ENCODE results near the gene HTR6. TPM values are rescaled to one million over a fixed set of nuclear protein-coding genes. Genes with fewer than 3 reads are reported as not detected.
"Not testable (repeated sequence)": the region's sequence is repeated elsewhere in the genome, so short reads cannot be mapped to it uniquely, and the experiment has no call there.

HTR6 gene
- polyA plus RNA-seq, 1 donor from 2014 or later, result not detected

GRCh38 chr1:19632211-19632610, 32.5 kb upstream of the HTR6 start:
- Histone ChIP-seq H3K36me3 (ENCODE audit: insufficient read depth, low read length) (peaks cover 5% of the 10 kb centered on the region), H4K20me1 (ENCODE audit: insufficient read depth) (no peaks in the 10 kb centered on the region), H3K27me3 (ENCODE audit: insufficient read depth, low read depth, low read length) (no peaks in the 10 kb centered on the region), H3K4me2 (ENCODE audit: low read length) (no peak overlapping the region), H3K9me3 (ENCODE audit: low read length) (no peaks in the 10 kb centered on the region), H3K9ac (ENCODE audit: low read length) (no peak overlapping the region), H3F3A (ENCODE audit: insufficient read depth, low read length, poor library complexity, severe bottlenecking) (no peaks in the 10 kb centered on the region), H3K9me2 (ENCODE audit: insufficient read depth, low read length) (no peaks in the 10 kb centered on the region), H3K27ac (ENCODE audit: low read length) (no peak overlapping the region), H3K79me2 (replicated peaks; ENCODE audit: insufficient read depth, low read length) (no peaks in the 10 kb centered on the region), H2AFZ (ENCODE audit: low read depth, low read length) (no peak overlapping the region), H3K4me3 (ENCODE audit: low read length) (no peak overlapping the region)
- no peak for TF ChIP-seq TAF1 (IDR thresholded peaks at IDR 0.05; ENCODE audit: low read depth)
- TF ChIP-seq EZH2 (IDR thresholded peaks at IDR 0.05; ENCODE audit: borderline replicate concordance, insufficient read depth, low read length, poor library complexity, severe bottlenecking), result no peak
- TF ChIP-seq EP300 (conservative IDR thresholded peaks at IDR 0.05; ENCODE audit: poor library complexity, severe bottlenecking), result no peak
- TF ChIP-seq SMC3 (conservative IDR thresholded peaks at IDR 0.05; ENCODE audit: poor library complexity), result no peak
- no peak for TF ChIP-seq RAD21 (conservative IDR thresholded peaks at IDR 0.05)
- TF ChIP-seq CTCF (IDR thresholded peaks at IDR 0.05; ENCODE audit: poor library complexity, severe bottlenecking), result no peak
- no peak for TF ChIP-seq POLR2AphosphoS5 (IDR thresholded peaks at IDR 0.05)
- TF ChIP-seq REST (IDR thresholded peaks at IDR 0.05; ENCODE audit: borderline replicate concordance), result no peak
- TF ChIP-seq MXI1 (conservative IDR thresholded peaks at IDR 0.05; ENCODE audit: poor library complexity, severe bottlenecking), result no peak

DNA sequence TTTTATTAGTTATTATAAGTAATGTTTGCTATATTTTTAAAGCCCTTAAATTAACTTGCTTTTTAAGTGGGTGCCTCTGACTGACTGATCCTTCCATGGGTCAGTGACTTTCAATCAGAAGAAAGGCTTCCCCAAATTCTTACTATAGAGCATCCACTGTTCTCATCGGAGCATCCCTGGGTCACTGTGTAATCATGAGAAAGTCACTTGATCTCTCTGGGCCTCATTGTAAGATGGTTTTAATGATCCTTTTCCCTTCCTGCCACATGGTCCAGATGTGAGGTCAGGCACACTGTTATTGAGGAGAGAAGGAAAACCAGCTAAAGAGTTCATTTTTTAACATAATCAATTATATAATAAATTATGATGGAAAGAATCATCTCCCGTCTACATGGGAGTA, 31.6 kb upstream of the HTR6 start:
- Histone ChIP-seq H2AFZ (ENCODE audit: low read depth, low read length) (no peak overlapping the region), H3K27ac (ENCODE audit: low read length) (no peak overlapping the region), H3K27me3 (ENCODE audit: insufficient read depth, low read depth, low read length) (no peaks in the 10 kb centered on the region), H3K79me2 (replicated peaks; ENCODE audit: insufficient read depth, low read length) (no peaks in the 10 kb centered on the region), H3K4me3 (ENCODE audit: low read length) (no peak overlapping the region), H3K9me3 (ENCODE audit: low read length) (no peaks in the 10 kb centered on the region), H3K4me2 (ENCODE audit: low read length) (no peak overlapping the region), H3K36me3 (ENCODE audit: insufficient read depth, low read length) (no peaks in the 10 kb centered on the region), H3K9me2 (ENCODE audit: insufficient read depth, low read length) (no peaks in the 10 kb centered on the region), H3F3A (ENCODE audit: insufficient read depth, low read length, poor library complexity, severe bottlenecking) (no peaks in the 10 kb centered on the region), H4K20me1 (ENCODE audit: insufficient read depth) (no peaks in the 10 kb centered on the region), H3K9ac (ENCODE audit: low read length) (no peak overlapping the region)
- TF ChIP-seq REST (IDR thresholded peaks at IDR 0.05; ENCODE audit: borderline replicate concordance) (no peak), RAD21 (conservative IDR thresholded peaks at IDR 0.05) (no peak), POLR2AphosphoS5 (IDR thresholded peaks at IDR 0.05) (no peak), EZH2 (IDR thresholded peaks at IDR 0.05; ENCODE audit: borderline replicate concordance, insufficient read depth, low read length, poor library complexity, severe bottlenecking) (no peak), TAF1 (IDR thresholded peaks at IDR 0.05; ENCODE audit: low read depth) (no peak), SMC3 (conservative IDR thresholded peaks at IDR 0.05; ENCODE audit: poor library complexity) (no peak), CTCF (IDR thresholded peaks at IDR 0.05; ENCODE audit: poor library complexity, severe bottlenecking) (no peak), EP300 (conservative IDR thresholded peaks at IDR 0.05; ENCODE audit: poor library complexity, severe bottlenecking) (no peak), MXI1 (conservative IDR thresholded peaks at IDR 0.05; ENCODE audit: poor library complexity, severe bottlenecking) (no peak)

GRCh38 chr1:19635064-19635463, 29.6 kb upstream of the HTR6 start:
- H3K79me2 ChIP-seq (replicated peaks; ENCODE audit: insufficient read depth, low read length); H3K9me3 ChIP-seq (ENCODE audit: low read length); H3K9ac ChIP-seq (ENCODE audit: low read length); H2AFZ ChIP-seq (ENCODE audit: low read depth, low read length); H3K4me3 ChIP-seq (ENCODE audit: low read length); H3K36me3 ChIP-seq (ENCODE audit: insufficient read depth, low read length); H3F3A ChIP-seq (ENCODE audit: insufficient read depth, low read length, poor library complexity, severe bottlenecking); H3K27me3 ChIP-seq (ENCODE audit: insufficient read depth, low read depth, low read length); H3K9me2 ChIP-seq (ENCODE audit: insufficient read depth, low read length); H3K4me2 ChIP-seq (ENCODE audit: low read length); H3K27ac ChIP-seq (ENCODE audit: low read length); H4K20me1 ChIP-seq (ENCODE audit: insufficient read depth): not testable (repeated sequence)

All from neural cell (in vitro differentiated cells).